Neural cell (in vitro differentiated cells): Measurements from ENCODE around the gene CNTD1.

Experiments
- EP300 ChIP-seq: fragments of 450-650 bp; conservative IDR thresholded peaks from 2 replicates; pipeline ENCODE4 v1.6.1; 2014; ENCODE audit warnings: antibody characterized with exemption, mild to moderate bottlenecking, moderate library complexity; ENCODE audit not compliant: poor library complexity, severe bottlenecking
- RAD21 ChIP-seq: fragments of 450-650 bp; conservative IDR thresholded peaks from 2 replicates; pipeline ENCODE4 v1.6.1; 2014; ENCODE audit warnings: antibody characterized with exemption, mild to moderate bottlenecking, moderate library complexity
- TF ChIP-seq, protein P1 (sequence below): IDR thresholded peaks from 2 replicates; pipeline ENCODE4 v1.6.1; 2012; ENCODE audit warnings: borderline replicate concordance
- TF ChIP-seq, protein P2 (sequence below): fragments of 450-650 bp; IDR thresholded peaks from 2 replicates; pipeline ENCODE4 v1.5.1; 2014; ENCODE audit warnings: antibody characterized with exemption, mild to moderate bottlenecking, moderate library complexity; ENCODE audit not compliant: poor library complexity, severe bottlenecking

DNA sequence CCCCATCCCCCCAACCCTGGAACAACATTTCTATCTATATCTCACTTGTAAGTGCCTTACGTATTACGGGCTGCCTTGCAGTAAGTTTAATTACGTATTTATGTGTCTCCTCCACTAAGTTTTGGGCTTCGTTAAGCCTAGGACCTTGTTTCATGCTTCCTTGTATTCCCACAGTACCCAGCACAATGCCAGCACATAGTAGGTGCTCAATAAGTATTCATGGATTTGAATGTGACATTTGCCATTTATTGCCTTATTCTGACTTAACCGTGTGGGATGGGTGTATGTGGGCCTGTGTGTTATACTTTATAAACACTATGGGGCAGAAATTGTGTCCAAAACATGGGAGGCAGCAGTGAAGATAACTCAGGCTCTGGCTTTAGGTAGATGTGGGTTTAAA lies 6.1 kb upstream of the CNTD1 start:
- TF ChIP-seq, protein P1, sequence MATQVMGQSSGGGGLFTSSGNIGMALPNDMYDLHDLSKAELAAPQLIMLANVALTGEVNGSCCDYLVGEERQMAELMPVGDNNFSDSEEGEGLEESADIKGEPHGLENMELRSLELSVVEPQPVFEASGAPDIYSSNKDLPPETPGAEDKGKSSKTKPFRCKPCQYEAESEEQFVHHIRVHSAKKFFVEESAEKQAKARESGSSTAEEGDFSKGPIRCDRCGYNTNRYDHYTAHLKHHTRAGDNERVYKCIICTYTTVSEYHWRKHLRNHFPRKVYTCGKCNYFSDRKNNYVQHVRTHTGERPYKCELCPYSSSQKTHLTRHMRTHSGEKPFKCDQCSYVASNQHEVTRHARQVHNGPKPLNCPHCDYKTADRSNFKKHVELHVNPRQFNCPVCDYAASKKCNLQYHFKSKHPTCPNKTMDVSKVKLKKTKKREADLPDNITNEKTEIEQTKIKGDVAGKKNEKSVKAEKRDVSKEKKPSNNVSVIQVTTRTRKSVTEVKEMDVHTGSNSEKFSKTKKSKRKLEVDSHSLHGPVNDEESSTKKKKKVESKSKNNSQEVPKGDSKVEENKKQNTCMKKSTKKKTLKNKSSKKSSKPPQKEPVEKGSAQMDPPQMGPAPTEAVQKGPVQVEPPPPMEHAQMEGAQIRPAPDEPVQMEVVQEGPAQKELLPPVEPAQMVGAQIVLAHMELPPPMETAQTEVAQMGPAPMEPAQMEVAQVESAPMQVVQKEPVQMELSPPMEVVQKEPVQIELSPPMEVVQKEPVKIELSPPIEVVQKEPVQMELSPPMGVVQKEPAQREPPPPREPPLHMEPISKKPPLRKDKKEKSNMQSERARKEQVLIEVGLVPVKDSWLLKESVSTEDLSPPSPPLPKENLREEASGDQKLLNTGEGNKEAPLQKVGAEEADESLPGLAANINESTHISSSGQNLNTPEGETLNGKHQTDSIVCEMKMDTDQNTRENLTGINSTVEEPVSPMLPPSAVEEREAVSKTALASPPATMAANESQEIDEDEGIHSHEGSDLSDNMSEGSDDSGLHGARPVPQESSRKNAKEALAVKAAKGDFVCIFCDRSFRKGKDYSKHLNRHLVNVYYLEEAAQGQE, result no peak
- TF ChIP-seq RAD21 (no peak), EP300 (no peak)
- TF ChIP-seq, protein P2, sequence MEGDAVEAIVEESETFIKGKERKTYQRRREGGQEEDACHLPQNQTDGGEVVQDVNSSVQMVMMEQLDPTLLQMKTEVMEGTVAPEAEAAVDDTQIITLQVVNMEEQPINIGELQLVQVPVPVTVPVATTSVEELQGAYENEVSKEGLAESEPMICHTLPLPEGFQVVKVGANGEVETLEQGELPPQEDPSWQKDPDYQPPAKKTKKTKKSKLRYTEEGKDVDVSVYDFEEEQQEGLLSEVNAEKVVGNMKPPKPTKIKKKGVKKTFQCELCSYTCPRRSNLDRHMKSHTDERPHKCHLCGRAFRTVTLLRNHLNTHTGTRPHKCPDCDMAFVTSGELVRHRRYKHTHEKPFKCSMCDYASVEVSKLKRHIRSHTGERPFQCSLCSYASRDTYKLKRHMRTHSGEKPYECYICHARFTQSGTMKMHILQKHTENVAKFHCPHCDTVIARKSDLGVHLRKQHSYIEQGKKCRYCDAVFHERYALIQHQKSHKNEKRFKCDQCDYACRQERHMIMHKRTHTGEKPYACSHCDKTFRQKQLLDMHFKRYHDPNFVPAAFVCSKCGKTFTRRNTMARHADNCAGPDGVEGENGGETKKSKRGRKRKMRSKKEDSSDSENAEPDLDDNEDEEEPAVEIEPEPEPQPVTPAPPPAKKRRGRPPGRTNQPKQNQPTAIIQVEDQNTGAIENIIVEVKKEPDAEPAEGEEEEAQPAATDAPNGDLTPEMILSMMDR, result no peak
